GM19193 (cell line): ENCODE results near the gene USP5.

Experiments
- POLR2A ChIP-seq: IDR thresholded peaks from 4 replicates; pipeline ENCODE4 v1.6.1; 2011; ENCODE audit not compliant: insufficient read depth, insufficient read length; ENCODE audit errors: extremely low read depth

The USP5 gene

DNA sequence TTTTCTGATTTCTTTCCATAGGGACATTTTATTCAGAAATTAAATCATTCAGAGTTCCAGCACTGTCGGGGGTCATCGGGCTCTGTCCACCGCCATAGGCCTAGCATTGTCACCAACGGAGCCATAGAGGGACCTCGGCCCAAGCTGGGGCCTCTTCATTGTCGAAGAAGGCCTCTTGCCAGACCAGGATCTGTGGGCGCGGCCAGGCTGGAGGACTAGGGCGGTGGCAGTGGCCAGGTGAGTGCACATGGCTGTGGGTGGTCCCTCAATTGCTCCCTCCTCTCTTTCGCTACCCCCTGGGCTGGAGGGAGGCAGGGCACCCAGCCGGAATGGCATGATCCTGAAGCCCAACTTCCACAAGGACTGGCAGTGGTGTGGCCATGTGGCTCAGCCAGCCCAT lies 31.7 kb downstream of the USP5 start:
- TF ChIP-seq POLR2A = no peak

DNA sequence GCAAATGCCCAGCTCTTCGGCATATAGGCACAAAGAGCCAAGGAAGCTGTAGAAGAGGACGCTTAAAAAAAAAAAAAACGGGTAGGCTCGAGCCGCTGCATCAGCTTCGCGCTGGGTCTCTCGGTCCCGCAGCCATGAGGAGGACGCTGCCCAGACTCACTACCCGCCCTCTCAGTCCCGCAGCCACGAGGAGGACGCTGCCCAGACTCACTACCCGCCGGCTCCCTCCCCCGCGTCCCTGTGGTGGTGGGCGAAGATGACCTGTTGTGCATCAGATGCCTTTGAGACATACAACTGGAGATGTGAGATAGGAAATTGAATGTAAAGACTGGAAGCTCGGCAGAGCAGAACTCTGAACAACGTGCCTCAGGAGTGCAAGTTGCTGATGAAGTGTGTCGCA lies 32.6 kb downstream of the USP5 start:
- no peak for TF ChIP-seq POLR2A

DNA sequence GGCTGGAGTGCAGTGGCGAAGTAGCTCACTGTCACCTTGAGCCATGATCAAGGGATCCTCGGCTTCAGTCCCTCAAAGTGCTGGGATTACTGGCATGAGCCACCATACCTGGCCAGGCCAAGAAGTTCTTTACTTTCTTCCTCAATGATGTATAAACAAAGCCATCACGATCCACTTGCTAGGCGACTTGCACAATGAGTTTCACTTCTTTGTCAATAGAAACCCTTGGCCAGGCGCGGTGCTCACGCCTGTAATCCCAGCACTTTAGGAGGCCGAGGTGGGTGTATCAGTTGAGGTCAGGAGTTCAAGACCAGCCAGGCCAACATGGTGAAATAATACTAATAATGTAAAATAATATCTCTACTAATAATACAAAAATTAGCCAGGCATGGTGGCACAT lies 35.5 kb downstream of the USP5 start:
- TF ChIP-seq POLR2A = no peak

DNA sequence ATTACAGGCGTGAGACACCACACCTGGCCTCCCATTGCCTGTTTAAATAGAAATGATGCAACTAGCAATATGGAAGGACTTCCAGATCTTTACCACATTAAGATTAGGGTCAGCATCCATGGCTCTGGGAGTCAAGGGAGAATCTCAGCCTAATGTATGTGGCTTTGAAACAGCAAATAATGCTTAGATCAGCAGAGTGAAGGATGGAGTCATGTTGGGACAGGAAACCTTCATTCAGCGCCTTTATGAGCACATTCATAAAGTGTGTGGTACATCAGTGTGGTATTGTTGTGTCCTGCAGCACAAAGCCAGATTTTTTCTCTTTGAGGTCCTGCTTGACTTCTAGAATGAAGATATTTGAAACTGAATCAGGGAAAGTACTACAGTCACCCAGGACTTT lies 36.4 kb downstream of the USP5 start:
- no peak for TF ChIP-seq POLR2A

DNA sequence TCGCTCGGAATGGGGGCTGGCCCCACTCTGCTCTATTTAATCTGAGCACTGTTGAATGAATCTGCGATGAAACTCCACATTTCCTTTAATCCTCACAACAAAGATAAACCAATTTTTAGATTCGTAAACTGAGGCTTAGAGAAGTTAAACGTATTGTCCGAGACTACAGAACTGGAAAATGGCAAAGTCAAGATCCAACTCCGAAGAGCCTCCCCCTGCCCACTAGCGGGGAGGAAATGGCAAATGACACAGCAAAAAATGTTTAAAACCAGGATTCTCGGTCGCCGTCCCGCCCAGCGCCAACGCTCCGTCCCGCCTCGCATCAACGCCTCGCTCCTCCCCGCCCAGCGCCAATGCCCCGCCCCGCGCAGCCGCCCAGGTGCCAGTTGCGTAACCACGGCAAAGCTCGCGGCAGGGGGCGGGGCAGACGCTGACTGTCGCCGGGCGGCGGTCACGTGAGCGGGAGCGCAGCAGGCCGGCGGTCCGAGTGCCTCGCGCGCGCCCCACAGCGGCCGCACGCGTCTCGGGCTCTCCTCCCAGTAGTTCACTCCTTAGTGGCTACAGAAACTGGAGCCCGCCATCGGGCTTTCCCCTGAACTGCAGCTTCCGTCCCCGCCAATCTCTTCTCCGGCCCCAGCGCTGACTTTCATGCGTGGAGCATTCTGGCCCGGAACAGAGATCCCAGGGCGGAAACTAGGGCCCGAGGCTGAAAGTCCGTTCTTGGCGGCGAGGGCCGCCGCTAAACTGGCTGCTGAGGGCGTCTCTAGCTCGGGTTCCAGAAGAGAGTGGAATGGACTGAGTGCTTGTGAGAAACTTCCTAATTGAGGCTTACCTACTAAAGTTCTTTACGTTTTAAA lies 39.1 kb downstream of the USP5 start:
- TF ChIP-seq POLR2A = peak; percentile 87

DNA sequence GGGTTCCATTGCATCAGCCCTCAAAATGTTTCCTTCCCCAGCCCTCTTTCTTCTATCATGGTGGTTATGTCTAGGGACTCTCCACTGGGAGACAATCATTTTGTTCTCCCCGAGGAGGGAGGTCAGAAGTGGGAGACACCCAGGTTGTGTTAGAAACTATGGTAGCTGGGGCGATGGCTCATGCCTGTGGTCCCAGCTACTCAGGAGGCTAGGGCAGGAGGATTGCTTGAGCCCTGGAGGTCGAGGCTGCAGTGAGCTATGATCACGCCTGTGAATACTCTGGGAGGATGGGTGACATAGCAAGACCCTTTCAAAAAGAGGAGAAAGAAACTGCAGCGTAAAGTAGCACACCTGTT lies 39.7 kb downstream of the USP5 start:
- TF ChIP-seq POLR2A = no peak

DNA sequence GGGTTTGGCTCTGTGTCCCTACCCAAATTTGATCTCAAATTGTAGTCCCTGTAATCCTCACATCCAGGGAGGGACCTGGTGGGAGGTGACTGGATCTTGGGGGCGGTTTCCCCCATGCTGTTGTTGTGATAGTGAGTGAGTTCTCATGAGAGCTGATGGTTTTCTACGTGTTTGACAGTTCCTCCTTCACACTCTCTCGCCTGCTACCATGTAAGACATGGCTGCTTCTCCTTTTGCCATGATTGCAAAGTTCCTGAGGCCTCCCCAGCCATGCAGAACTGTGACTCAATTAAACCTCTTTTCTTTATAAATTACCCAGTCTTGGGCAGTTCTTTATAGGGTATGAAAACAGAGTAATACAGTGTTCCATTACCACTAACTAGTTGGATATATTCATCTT lies 42.4 kb downstream of the USP5 start:
- TF ChIP-seq POLR2A = no peak

DNA sequence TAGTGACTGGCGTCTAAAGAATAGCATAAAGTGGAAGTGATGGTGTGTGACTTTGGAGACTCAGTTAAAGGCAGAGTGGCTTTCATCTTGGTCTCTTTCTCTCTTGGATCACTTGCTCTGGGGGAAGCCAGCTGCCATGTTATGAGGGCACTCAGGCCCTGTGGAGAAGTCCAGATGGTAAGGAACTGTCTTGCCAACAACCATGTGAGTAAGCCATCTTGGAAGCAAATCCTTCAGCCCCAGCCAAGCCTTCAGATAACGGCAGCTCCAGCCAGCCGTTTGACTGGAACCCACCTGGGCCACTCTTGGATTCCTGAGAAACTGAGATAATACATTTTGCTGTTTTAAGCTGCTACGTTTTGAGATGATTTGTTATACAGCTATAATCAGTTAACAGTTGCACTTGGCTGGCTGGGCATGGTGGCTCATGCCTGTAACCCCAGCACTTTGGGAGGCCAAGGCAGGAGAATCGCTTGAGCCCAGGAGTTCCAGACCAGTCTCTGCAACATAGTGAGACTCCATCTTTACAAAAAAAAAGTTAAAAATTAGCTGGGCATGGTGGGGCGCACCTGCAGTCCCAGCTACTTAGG lies 45.0 kb downstream of the USP5 start:
- TF ChIP-seq POLR2A = no peak

DNA sequence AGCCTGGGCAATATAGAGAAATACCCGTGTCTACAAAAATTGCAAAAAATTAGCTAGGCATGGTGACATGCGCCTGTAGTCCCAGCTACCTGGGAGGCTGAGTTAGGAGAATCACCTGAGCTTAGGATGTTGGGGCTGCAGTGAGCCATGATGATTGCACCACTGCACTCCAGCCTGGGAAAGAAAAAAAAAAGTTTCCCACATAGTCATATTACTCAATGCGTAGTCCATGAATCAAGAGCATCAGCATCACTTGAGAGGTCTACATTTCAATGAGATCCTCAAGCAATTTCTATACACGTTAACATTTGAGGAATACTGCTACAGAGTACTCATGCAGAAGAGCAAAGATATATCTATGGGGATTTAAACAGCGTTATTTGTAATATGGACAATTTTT lies 47.5 kb downstream of the USP5 start:
- TF ChIP-seq POLR2A = no peak

DNA sequence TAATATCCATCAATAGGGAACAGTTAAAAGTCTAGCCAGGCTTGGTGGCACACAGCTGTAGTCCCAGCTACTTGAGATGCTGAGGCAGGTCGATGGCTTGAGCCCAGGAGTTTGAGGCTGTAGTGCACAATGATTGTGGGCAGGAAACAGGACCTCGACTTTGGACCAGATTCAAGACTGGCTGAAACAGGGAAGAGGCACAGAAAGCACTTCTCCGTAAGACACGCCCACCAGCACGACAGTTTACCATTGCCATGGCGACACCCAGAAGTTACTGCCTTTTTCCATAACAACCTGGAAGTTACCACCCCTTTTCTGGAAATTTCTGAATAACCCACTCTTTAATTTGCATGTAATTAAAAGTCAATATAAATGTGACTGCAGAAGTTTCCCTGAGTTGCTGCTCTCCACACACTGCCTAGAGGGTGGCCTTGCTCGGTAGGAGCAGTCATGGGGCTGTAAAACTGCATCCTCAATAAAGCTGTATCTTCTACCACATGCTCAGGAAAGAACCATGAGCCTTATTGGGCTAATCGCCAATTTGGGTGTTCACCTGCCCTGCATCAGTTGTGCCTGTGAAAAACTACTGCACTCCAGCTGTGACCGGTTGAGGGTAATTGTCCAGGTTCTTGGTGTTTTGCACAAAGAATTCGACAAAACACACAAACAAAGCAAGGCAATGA lies 48.0 kb downstream of the USP5 start:
- no peak for TF ChIP-seq POLR2A

DNA sequence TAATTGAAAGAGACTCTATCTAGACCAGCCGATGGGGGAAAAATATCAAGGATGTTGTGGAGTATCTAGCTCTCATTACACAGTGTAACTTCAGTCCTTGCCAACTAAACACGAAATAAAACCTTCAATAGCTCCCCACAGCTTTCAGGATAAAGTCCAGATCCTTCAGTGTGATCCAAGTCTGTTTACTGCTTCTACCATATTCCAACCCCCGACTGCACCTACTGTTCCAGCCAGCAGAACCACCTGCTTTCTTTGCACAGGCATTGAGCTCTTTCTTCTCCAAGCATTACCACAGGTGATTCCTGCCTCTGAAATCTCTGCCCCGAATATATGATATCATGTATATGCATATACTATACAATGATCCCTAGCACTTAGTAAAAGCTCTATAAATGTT lies 50.5 kb downstream of the USP5 start:
- no peak for TF ChIP-seq POLR2A

DNA sequence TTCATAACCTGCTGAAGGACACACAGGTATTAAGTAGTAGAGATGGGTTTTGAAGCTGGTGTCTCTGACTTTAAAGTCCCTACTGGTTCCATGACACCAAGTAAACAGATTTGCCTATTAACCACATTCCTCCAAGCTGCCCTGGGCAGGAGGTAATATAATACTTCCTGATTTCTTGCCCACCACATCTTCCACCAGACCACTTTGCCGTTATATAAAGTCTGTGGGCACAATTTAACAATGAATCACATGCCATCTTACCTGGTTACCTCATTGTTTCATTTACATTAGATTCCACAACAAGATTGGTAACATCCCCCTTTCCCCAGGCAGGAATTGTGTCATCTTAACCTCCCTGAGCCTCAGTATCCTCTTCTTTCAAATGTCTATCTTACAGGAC lies 51.8 kb downstream of the USP5 start:
- no peak for TF ChIP-seq POLR2A

DNA sequence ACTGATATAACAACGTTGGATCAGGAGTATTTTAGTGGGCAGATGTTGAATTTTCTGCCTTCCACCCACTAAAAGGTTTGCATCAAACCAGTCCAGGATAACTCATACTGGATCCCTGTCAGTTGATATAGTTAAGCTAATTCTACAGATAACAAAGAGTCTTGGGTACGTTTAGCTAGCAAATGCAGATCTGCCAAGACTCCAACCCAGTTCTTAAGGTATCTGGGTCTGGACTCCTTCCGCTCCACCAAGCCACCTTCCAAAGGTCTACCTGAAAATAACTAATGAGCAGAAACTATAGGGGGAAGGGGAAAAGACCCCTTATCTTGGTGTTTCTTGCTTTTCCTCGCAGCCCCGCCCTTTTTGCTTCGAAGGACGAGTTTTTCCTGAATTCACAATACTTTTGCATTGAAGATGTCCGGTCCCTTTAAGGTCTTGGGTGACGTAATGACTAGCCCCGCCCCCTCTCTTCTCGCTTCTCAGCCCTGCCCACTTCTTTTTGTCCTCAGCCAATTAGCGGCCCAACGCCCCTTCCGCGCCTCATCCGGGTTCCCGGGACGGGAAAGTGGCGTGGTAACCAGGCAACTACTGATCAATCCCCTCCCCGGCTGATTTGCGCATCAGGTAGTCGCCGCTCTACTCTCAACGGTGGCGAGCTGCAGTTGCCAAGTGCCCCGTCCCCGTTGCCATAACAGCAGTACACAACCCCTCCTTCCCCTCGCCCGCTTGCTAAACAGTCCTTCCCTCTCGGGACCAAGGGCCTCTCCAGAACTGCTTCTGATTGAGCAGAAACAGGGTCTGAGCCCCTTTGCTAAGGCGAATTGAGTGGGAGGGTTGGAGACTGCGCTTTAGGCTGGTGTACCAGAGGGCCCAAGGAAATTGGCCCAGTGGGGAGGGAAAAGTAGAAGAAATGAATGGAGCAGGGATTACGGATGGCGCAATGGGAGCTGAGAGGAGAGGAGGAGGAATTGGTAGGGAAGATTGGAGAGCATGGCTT lies 52.6 kb downstream of the USP5 start, which contains the start of gene LRRC23:
TSS of gene LRRC23 (plus strand) at position 543 of the 997 bp plus-strand sequence. CDS start 812 bp downstream, outside the sequence.
- TF ChIP-seq POLR2A = peak; percentile 62

DNA sequence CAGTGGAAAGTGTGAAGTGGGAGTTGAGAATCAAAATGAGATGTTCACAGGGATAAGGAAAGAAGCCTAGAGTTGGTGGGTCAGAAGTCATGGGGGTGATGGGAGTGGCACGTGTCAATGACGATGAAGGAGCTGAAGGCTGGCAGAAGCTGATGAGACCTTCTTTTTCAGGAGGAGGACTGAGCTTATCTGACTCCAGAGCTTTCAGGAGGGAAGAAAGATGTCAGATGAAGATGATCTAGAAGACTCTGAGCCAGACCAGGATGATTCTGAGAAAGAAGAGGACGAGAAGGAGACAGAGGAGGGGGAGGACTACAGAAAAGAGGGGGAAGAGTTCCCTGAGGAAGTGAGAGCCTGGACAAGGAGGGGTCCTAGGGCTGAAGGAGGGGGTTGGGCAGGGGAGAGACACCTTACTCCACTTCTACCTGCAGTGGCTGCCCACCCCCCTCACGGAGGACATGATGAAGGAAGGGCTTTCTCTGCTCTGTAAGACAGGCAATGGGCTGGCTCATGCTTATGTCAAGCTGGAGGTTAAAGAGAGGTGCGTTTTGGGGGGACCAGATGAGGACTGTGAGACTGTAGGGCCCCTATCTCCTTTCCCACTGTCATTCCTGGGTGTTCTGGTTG lies 53.6 kb downstream of the USP5 start:
- TF ChIP-seq POLR2A = no peak

DNA sequence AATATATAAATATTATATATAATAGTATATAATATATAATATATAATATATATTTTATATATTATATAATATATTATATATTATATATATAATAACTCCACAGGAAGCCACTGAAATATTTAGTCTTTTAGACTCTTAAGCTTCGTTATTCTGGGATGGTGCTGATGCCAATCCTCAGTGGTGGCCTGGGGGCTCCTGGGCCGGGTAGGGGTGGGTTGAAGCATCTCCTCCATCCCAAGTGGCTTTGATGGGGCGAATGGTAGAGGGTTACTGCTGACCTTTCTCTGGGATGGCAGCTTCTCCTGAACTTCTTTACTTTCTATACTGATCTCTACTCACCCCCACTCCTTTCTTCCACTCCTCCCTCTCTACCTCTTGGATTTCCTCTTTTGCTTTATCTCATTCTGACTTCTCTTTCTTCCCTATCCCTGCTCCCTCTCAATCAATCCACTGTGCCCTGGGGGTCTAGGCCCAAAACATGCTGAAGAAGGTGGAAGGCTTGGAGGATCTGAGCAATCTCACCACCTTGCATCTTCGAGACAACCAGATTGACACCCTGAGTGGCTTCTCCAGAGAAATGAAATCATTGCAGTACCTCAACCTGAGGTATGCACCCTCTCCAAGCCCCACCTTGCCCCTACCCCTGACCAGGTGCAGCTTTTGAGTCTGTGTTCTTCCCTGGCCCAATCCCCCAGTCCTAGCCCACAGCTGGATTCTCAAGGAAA lies 57.6 kb downstream of the USP5 start:
- no peak for TF ChIP-seq POLR2A
